ENCODE measurements around the gene HMGN2. TPM values are rescaled to one million over a fixed set of nuclear protein-coding genes. Genes with fewer than 3 reads are reported as not detected.

HMGN2 gene
- polyA plus RNA-seq, 4 donors, result 1,113 to 1,261 (median 1,185) TPM

Other genes starting within 250 kb of the HMGN2 start
- 10 to 100 TPM; 13.4 to 17.1 (median 15.9) TPM for gene CEP85, start 238.2 kb upstream of the HMGN2 start, polyA plus RNA-seq (ENCODE audit: insufficient read length in 4 of 4)
- gene SH3BGRL3, start 192.4 kb upstream of the HMGN2 start, polyA plus RNA-seq (ENCODE audit: insufficient read length in 4 of 4), result 100 to 1,000 TPM in 3 of 4 donors, 10 to 100 TPM in 1; 99.2 to 120 (median 108) TPM
- gene UBXN11, start 165.8 kb upstream of the HMGN2 start, polyA plus RNA-seq (ENCODE audit: insufficient read length in 4 of 4), result 10 to 100 TPM; 36.2 to 48.0 (median 38.8) TPM
- 1 to 10 TPM; 1.7 to 8.7 (median 4.8) TPM for gene CD52, start 154.5 kb upstream of the HMGN2 start, polyA plus RNA-seq (ENCODE audit: insufficient read length in 4 of 4)
- gene CRYBG2, start 118.3 kb upstream of the HMGN2 start, polyA plus RNA-seq (ENCODE audit: insufficient read length in 4 of 4), result 1 to 10 TPM in 1 of 4 donors, under 1 TPM in 3; 0.31 to 1.6 (median 0.83) TPM
- gene ZNF683, start 99.7 kb upstream of the HMGN2 start, polyA plus RNA-seq (ENCODE audit: insufficient read length in 4 of 4), result under 1 TPM in 1 of 4 donors, not detected in 3; 0.06 TPM
- under 1 TPM; 0.04 to 0.09 (median 0.06) TPM for gene LIN28A, start 61.6 kb upstream of the HMGN2 start, polyA plus RNA-seq (ENCODE audit: insufficient read length in 4 of 4)
- 10 to 100 TPM; 30.5 to 34.3 (median 33.2) TPM for gene DHDDS, start 40.1 kb upstream of the HMGN2 start, polyA plus RNA-seq (ENCODE audit: insufficient read length in 4 of 4)
- gene RPS6KA1, start 57.3 kb downstream of the HMGN2 start, polyA plus RNA-seq (ENCODE audit: insufficient read length in 4 of 4), result 10 to 100 TPM; 20.2 to 24.2 (median 21.1) TPM
- 100 to 1,000 TPM in 1 of 4 donors, 10 to 100 TPM in 3; 85.5 to 102 (median 90.5) TPM for gene ARID1A, start 223.6 kb downstream of the HMGN2 start, polyA plus RNA-seq (ENCODE audit: insufficient read length in 4 of 4)

Data from right renal pelvis (tissue), 4 donors.